Measurements from ENCODE around the gene FERD3L.
A peak's percentile ranks its signal among the peaks of the same experiment; 100 is the strongest.

Gene FERD3L

DNA sequence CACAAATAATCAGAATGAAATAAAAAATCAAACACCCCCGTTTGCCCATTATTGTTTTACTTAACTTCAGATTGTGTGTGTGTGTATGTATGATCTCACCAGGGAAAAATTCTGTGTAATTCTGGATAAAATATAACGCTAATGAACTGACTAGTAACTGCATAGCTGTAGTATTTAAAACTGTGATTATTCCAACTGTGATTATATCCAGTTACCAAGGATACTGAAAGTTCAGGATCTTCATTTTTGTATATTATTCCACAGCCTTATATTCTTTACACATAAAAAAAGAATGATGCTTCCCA lies 30.7 kb downstream of the FERD3L start:
- Histone ChIP-seq H3K27me3 (ENCODE audit: control insufficient read depth, insufficient read depth, low read length) (peaks cover 93% of the 10 kb centered on the region), H3K4me3 (ENCODE audit: low read depth, low read length) (no peak overlapping the region), H3K36me3 (ENCODE audit: control insufficient read depth, insufficient read depth, low read length) (no peaks in the 10 kb centered on the region), H3K9me3 (ENCODE audit: control insufficient read depth, insufficient read depth, low read length) (no peaks in the 10 kb centered on the region), H3K9ac (ENCODE audit: low read depth, low read length) (no peak overlapping the region), H3K4me1 (ENCODE audit: control insufficient read depth, insufficient read depth, low read length) (peaks cover 13% of the 10 kb centered on the region)

GRCh38 chr7:19113855-19114550 lies 31.2 kb downstream of the FERD3L start:
- Histone ChIP-seq H3K9me3 (ENCODE audit: control insufficient read depth, insufficient read depth, low read length) (no peaks in the 10 kb centered on the region), H3K9ac (ENCODE audit: low read depth, low read length) (no peak overlapping the region), H3K4me1 (ENCODE audit: control insufficient read depth, insufficient read depth, low read length) (peaks cover 14% of the 10 kb centered on the region), H3K4me3 (ENCODE audit: low read depth, low read length) (no peak overlapping the region), H3K36me3 (ENCODE audit: control insufficient read depth, insufficient read depth, low read length) (no peaks in the 10 kb centered on the region), H3K27me3 (ENCODE audit: control insufficient read depth, insufficient read depth, low read length) (peaks cover 93% of the 10 kb centered on the region)

DNA sequence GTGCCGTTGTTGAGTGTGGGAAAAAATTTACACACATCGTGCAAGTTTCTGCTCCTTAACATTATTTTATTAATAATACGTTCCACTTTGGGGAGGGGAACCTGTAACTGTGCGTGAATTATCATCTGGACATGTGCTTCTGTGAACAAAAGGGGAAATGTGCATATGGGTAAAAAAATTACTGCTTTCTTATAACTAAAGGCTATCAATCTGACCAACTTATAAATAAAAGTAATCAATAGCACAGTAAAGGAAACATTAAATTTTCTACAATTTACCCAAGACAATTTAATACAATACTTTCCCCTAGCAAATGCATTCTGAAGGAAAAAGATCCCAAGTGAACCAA lies 32.2 kb downstream of the FERD3L start:
- Histone ChIP-seq H3K4me3 (ENCODE audit: low read depth, low read length) (no peak overlapping the region), H3K27me3 (ENCODE audit: control insufficient read depth, insufficient read depth, low read length) (peaks cover 90% of the 10 kb centered on the region), H3K9ac (ENCODE audit: low read depth, low read length) (no peak overlapping the region), H3K4me1 (ENCODE audit: control insufficient read depth, insufficient read depth, low read length) (peaks cover 17% of the 10 kb centered on the region), H3K36me3 (ENCODE audit: control insufficient read depth, insufficient read depth, low read length) (no peaks in the 10 kb centered on the region), H3K9me3 (ENCODE audit: control insufficient read depth, insufficient read depth, low read length) (no peaks in the 10 kb centered on the region)

DNA sequence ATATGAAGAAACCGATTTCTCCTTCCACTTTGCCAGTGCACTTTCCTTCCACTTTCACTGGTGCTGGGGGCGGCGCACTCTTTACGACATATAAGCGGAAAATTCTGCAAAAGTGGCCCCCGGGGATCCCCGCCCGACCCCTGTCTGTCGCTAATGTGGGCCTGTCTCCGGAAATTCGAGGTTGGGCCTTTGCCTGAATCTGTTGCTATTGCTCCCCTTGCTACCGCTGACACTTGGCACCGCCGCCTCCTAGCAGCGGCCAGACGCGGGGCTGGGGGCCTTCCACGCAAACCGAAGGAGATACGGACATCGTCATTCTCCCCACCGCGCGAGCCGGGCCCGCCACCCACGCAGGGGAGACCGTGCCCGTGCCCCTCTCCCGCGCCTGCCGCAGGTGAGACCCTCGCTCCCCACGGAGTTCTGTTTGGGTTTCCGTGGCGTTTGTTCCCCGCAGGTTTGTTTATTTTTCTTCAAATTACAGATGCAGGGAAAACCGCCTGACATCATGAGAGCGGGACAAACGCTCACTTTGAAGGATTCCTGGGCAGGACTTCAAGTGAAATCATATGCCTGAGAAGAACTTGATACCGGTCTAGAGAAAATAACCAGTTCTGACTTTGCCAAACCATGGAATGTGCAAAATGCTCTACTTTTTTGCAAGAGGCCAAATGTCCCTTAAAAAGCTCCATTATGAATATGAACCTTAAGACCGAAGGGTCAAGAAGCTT lies 32.8 kb downstream of the FERD3L start:
- H3K27me3 ChIP-seq (ENCODE audit: control insufficient read depth, insufficient read depth, low read length), result peaks cover 91% of the 10 kb centered on the region
- H3K36me3 ChIP-seq (ENCODE audit: control insufficient read depth, insufficient read depth, low read length), result no peaks in the 10 kb centered on the region

GRCh38 chr7:19111474-19112273 lies 33.5 kb downstream of the FERD3L start:
- H3K9ac ChIP-seq (ENCODE audit: low read depth, low read length), result no peak overlapping the region
- H3K4me1 ChIP-seq (ENCODE audit: control insufficient read depth, insufficient read depth, low read length), result peaks cover 21% of the 10 kb centered on the region
- H3K9me3 ChIP-seq (ENCODE audit: control insufficient read depth, insufficient read depth, low read length), result no peaks in the 10 kb centered on the region
- H3K36me3 ChIP-seq (ENCODE audit: control insufficient read depth, insufficient read depth, low read length), result no peaks in the 10 kb centered on the region
- H3K4me3 ChIP-seq (ENCODE audit: low read depth, low read length), result peak overlapping the region; percentile 32
- peaks cover 97% of the 10 kb centered on the region for H3K27me3 ChIP-seq (ENCODE audit: control insufficient read depth, insufficient read depth, low read length)

More for the DNA sequence above, 32.8 kb downstream of the FERD3L start:
- no peak overlapping the region for H3K9ac ChIP-seq (ENCODE audit: low read depth, low read length)
- peaks cover 18% of the 10 kb centered on the region for H3K4me1 ChIP-seq (ENCODE audit: control insufficient read depth, insufficient read depth, low read length)
- H3K4me3 ChIP-seq (ENCODE audit: low read depth, low read length), result peak overlapping the region; percentile 10
- no peaks in the 10 kb centered on the region for H3K9me3 ChIP-seq (ENCODE audit: control insufficient read depth, insufficient read depth, low read length)

DNA sequence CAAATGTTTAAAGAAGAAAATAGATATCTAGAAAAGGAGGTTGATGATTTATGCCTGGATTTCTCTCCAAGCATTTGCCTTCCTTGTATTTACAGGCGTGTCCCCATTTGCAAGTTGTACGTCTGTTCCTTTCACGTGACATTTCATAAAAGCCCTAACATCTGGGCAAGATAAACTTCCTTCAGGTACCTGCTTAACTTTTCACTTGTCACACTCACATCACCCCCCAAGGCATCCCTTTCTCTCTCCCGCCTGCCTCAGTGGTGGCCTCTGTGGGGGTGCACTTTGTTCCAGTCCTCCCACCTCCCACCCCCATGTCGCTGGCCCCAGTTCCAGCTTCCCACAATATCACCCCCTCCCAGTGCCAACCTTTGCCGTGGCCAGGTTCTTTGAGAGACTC lies 34.4 kb downstream of the FERD3L start:
- no peaks in the 10 kb centered on the region for H3K36me3 ChIP-seq (ENCODE audit: control insufficient read depth, insufficient read depth, low read length)
- H3K4me1 ChIP-seq (ENCODE audit: control insufficient read depth, insufficient read depth, low read length), result peaks cover 21% of the 10 kb centered on the region
- H3K4me3 ChIP-seq (ENCODE audit: low read depth, low read length), result peak overlapping the region; percentile 27
- H3K9me3 ChIP-seq (ENCODE audit: control insufficient read depth, insufficient read depth, low read length), result no peaks in the 10 kb centered on the region
- peaks cover 97% of the 10 kb centered on the region for H3K27me3 ChIP-seq (ENCODE audit: control insufficient read depth, insufficient read depth, low read length)
- no peak overlapping the region for H3K9ac ChIP-seq (ENCODE audit: low read depth, low read length)

GRCh38 chr7:19110026-19110730 lies 35.0 kb downstream of the FERD3L start:
- peaks cover 23% of the 10 kb centered on the region for H3K4me1 ChIP-seq (ENCODE audit: control insufficient read depth, insufficient read depth, low read length)
- H3K27me3 ChIP-seq (ENCODE audit: control insufficient read depth, insufficient read depth, low read length), result peaks cover 97% of the 10 kb centered on the region
- H3K9me3 ChIP-seq (ENCODE audit: control insufficient read depth, insufficient read depth, low read length), result no peaks in the 10 kb centered on the region
- no peak overlapping the region for H3K9ac ChIP-seq (ENCODE audit: low read depth, low read length)
- peak overlapping the region; percentile 2 for H3K4me3 ChIP-seq (ENCODE audit: low read depth, low read length)
- H3K36me3 ChIP-seq (ENCODE audit: control insufficient read depth, insufficient read depth, low read length), result no peaks in the 10 kb centered on the region

GRCh38 chr7:19109000-19109946 lies 35.9 kb downstream of the FERD3L start:
- H3K4me3 ChIP-seq (ENCODE audit: low read depth, low read length), result peak overlapping the region; percentile 59
- no peak overlapping the region for H3K9ac ChIP-seq (ENCODE audit: low read depth, low read length)
- no peaks in the 10 kb centered on the region for H3K9me3 ChIP-seq (ENCODE audit: control insufficient read depth, insufficient read depth, low read length)
- H3K27me3 ChIP-seq (ENCODE audit: control insufficient read depth, insufficient read depth, low read length), result peaks cover 97% of the 10 kb centered on the region
- H3K36me3 ChIP-seq (ENCODE audit: control insufficient read depth, insufficient read depth, low read length), result no peaks in the 10 kb centered on the region
- peaks cover 23% of the 10 kb centered on the region for H3K4me1 ChIP-seq (ENCODE audit: control insufficient read depth, insufficient read depth, low read length)

DNA sequence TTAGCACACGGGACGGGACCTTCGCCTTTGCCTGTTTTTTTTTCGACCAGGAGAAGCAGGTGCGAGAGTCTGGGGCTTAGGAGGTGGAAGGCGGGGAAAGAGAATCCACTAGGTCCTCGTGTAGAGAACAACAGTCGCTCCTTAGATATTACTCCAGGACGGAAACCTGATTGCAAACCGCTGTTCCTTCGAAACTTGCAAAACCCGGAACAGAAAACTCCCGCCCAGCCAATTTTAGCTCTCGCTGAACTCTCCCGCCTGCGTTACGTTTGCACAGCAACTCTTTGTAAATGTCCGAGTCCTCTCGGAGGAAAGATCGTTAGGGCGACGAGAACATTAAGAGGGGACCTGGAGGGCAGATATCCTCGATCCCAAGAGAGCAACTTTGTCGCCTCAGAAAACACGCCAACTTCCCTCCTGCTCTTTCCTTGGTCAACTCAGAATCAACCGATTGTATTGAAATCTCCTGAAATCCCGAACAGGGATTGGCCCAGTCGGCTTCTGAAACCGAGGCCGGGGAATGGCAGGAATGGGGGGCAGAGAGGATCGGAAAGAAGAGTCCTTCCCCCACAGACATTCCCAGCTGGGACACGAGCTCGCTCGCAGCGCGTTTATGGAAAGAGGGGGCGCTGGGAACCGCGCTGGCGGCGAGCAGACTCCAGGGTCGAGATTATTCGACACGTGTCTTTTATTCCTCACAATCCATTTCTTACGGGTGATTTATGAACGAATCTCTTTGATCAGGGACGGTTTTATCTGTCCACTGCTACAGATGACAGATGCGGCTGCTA lies 37.7 kb downstream of the FERD3L start:
- Histone ChIP-seq H3K36me3 (ENCODE audit: control insufficient read depth, insufficient read depth, low read length) (no peaks in the 10 kb centered on the region), H3K4me1 (ENCODE audit: control insufficient read depth, insufficient read depth, low read length) (peaks cover 23% of the 10 kb centered on the region), H3K4me3 (ENCODE audit: low read depth, low read length) (peak overlapping the region; percentile 59), H3K9me3 (ENCODE audit: control insufficient read depth, insufficient read depth, low read length) (no peaks in the 10 kb centered on the region), H3K9ac (ENCODE audit: low read depth, low read length) (no peak overlapping the region), H3K27me3 (ENCODE audit: control insufficient read depth, insufficient read depth, low read length) (peaks cover 95% of the 10 kb centered on the region)

GRCh38 chr7:19107081-19107355 lies 38.2 kb downstream of the FERD3L start:
- no peaks in the 10 kb centered on the region for H3K36me3 ChIP-seq (ENCODE audit: control insufficient read depth, insufficient read depth, low read length)
- H3K9me3 ChIP-seq (ENCODE audit: control insufficient read depth, insufficient read depth, low read length), result no peaks in the 10 kb centered on the region
- H3K27me3 ChIP-seq (ENCODE audit: control insufficient read depth, insufficient read depth, low read length), result peaks cover 95% of the 10 kb centered on the region
- no peak overlapping the region for H3K9ac ChIP-seq (ENCODE audit: low read depth, low read length)
- H3K4me3 ChIP-seq (ENCODE audit: low read depth, low read length), result peak overlapping the region; percentile 59
- peaks cover 23% of the 10 kb centered on the region for H3K4me1 ChIP-seq (ENCODE audit: control insufficient read depth, insufficient read depth, low read length)
